NCI-H1694 treated with DMSO at 0.1 percent for 48 hours (cell line): ENCODE measurements around the gene FAM110A.
"Not testable (repeated sequence)": the region's sequence is repeated elsewhere in the genome, so short reads cannot be mapped to it uniquely, and the experiment has no call there.

Source experiments
- DNase-seq: peaks from one replicate; lab custom pipeline; 2025; lab: John Stamatoyannopoulos, UW

FAM110A gene

DNA sequence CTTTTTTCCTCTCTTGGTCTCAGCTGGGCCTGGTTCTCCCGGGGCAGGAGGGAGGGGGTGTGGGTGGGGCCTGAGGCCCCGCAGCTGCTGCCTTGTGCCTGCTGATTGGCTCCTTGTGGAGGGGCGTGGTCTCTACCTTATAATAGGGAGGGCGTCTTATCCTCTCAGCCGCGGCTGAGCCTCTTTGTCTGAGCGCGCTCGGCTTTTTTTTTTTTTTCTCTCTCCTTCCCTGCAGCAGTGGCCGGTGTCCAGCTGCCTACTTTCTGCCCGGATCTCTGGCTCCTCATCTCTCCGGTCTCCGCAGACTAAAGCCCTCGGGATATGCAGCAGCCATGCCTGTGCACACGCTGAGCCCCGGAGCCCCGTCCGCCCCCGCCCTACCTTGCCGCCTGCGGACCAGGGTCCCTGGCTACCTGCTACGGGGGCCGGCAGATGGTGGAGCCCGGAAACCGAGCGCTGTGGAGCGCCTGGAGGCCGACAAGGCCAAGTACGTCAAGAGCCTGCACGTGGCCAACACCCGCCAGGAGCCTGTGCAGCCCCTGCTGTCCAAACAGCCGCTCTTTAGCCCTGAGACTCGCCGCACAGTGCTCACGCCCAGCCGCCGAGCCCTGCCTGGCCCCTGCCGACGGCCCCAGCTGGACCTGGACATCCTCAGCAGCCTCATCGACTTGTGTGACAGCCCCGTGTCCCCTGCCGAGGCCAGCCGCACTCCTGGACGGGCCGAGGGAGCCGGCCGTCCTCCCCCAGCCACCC is 11.1 kb downstream of the FAM110A start:
- DNase-seq = peak; percentile 79

- DNase-seq = no peak
These were observed 11.8 kb downstream of the FAM110A start for GRCh38 chr20:845226-845868.

DNA sequence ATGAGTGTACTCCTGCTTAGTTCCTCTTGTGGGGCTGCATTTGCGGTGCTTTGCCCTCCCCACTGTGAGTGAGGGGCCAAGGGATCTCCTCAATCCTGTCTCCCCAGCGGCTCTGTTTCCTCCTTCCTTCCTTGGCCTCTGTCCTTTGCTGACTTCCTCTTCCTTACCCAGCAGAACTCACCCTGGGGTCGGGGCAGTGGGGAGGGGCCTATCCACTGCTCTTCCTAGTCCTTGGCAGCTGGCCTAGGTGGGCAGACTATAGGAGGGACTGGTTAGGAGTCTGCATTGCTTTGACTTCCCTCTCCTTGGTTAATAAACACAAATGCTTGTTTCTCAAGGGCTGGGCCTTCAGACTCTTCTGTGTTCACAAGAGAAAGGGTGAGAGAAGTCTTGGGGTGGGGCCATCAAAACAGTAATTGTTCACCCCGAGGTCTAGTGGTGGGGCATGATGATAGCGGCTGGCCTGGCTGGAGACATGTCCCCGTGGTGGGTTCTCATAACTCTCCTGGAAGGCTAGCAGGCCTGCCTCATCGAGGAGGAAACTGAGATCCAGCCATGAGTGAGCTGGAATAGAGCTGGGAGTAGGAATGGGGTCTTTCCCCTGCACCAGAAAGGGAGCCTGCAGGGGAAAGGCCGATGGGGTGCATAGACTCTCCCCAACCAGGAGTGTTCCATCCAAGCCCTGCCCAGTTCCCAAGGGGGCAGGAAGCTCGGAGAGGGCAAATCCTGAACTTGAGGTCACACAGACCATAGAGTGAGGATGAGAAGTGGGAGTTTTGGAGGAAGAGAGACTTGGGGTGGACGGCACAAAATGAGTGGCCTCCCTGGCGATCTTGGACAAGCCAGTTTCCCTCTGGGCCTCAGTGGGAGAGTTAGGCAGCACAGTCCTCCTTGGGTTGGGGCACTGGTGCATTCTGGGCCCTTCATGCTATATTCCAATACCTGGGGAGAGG is 12.7 kb downstream of the FAM110A start:
- DNase-seq = no peak

DNA sequence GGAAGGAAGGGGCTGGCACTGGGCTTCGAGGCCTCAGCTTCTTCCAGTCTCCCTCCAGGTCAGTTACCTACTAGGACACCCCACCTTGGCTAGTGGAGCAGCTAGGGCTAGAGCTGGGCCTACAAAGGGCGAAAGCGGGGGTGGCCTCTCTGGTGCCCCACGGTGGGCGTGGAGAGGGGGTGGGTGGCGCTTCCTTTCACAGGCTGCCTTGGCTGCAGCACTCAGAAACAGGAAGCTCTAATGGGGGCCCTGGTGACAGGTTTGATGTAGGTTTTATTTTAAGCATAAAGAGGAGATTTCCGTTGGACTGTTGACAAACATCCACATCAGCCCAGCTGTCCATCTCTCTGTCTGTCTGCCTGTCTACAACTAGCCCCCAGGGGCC is 13.4 kb downstream of the FAM110A start:
- no peak for DNase-seq

DNA sequence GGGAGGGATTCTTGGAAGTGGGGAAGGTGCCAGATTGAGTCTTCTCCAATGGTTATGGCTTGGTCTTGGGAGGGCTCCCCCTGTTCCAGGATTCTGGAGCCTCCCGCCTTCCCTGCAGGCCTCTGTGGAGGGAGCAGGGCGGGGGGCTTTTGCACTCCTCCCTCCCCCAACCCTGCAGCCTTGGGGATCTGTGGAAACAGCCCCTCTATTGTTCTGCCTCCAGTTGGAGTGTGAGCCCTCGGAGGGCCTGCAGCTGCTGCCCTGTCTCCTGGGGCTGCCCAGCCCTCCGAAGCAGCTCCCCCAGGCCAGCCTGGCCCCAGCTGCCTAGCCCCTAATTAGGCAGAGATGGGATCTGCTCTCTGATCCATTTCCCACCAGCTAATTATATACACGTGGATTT is 14.7 kb downstream of the FAM110A start:
- DNase-seq = no peak

GRCh38 chr20:848731-849130 is 15.2 kb downstream of the FAM110A start:
- DNase-seq = not testable (repeated sequence)

GRCh38 chr20:853406-853996 is 20.0 kb downstream of the FAM110A start:
- no peak for DNase-seq

DNA sequence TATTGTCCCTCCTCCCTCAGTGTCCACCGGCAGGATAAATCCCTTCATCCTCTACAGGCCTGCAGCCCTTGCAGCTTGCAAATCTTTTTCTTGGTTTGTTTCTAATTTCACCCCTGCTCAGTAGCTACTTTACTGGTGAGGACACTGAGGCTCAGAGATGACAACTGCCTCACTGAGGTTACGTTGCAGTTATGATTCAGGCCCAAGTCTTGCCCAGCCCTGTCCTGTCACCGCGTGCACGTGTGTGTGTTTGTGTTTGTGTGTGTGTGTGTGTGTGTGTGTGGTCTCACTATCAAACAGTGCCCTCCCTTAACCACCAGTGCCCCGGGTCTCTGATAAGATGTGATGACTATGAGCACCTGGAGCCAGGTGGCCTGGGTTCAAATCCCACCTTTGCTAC is 21.1 kb downstream of the FAM110A start:
- DNase-seq = no peak

DNA sequence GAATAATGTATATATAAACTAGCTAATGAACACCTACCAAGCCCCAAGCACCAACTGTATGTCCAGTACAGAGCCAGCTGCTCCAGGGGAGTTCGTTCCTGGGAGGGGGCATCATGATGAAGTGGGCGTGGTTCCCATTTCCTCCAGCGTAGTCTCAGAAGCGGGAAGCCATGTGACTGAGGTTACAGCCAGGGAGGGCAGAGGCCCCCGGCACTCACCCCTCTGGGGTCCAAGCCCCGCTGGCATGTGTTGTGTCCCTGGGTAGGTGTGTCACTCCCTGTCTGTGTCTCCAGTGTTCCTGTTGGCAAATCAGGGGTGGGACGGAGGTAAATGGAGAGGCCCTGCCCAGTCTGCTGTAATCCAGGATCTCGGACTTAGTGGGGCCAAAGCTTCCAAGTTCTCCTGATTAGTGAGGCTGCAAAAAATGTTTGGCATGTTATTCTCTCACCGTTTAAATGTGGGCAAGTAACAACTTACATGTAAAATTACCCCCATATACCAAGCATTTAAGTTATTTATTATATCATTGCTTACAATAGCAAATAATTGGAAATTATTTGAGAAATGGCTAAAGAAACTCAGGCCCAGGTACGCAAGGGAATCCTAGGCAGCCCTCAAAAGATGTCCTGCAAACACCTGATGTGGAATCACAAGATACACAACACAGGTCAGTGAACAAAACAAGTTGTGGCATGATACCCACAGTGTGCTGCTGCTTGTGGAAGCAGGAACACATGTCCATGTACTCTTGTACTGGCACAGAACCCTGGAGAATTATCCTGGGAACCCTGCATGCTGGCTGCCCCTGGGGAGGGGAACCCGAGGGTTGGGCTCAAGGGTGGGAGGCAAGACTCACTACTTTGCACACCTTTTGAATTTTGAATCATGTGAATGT is 22.2 kb downstream of the FAM110A start:
- DNase-seq = no peak

- no peak for DNase-seq
These were observed 22.9 kb downstream of the FAM110A start for GRCh38 chr20:856361-856775.

DNA sequence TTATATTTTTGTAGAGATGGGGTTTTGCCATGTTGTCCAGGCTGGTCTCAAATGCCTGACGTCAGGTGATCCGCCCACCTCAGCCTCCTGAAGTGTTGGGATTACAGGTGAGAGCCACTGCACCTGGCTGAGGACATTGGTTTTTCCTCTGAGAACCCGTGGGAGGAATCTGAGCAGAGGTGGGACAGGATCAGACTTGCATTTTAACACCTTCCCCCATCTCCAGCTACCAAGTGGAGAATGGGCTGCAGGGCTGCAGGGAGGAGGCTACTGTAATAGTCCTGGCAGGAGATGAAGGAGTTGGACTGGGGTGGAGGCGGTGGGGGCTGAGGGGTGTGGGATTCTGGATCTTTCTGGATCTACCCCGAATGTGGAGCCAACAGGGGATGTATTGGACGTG is 24.5 kb downstream of the FAM110A start:
- DNase-seq = no peak

GRCh38 chr20:859751-860231 is 26.3 kb downstream of the FAM110A start:
- no peak for DNase-seq

GRCh38 chr20:860891-861290 is 27.4 kb downstream of the FAM110A start:
- no peak for DNase-seq

DNA sequence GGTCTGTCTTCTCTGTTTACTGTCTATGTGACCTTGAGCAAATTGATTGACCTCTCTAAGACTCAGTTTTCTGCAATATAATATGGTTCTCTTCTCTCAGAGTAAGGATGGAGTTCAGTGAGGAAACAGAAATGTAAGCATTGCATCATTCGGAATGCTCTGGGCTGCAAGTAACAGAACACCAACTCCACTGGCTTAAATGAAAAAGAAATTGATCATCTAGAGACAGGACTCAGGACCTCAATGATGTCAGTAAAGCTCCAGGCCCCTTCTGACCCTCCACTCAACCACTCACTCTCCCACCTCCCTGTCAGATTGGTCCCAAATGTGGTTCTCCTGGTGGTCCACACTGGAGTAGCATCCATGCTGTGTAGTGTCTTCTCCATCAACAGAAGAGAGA is 31.9 kb downstream of the FAM110A start:
- DNase-seq = no peak

DNA sequence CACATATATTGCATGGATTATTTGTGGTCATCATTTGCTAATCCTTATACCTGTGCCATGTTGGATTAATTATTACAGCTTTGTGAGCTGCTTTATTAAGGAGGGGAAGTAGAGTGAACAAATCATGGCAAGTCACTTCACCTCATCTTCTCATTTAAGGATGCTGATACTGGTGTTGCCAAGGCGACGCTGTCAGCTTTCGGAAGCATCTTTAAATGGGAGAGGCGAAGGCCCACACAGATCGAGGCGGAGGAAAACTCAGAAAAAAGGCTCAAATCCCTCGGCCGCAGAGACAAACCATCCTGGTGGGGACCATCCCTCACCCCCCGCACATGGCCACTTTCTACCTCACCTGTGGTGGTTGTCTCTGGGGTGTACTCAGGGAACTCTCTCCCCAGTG is 34.8 kb downstream of the FAM110A start:
- DNase-seq = no peak

DNA sequence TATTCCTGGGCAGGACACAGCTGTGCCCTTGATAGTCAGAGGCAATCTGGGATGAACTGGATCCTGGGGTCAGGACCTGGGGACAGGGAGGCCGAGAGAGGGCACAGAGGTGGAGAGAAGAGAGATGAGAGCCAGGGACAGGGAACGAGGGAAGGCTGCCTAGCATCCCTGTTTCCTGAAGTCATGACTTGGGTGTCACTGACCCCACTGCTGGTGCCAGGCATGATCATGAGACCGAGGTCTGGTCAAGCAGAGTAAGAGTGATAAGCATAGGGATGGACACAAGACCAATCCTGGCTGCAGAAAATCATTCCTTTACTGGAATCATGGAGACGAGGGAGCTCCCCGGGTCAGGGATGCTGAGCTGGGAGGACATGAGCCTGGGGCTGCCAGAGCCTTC is 36.1 kb downstream of the FAM110A start:
- no peak for DNase-seq

DNA sequence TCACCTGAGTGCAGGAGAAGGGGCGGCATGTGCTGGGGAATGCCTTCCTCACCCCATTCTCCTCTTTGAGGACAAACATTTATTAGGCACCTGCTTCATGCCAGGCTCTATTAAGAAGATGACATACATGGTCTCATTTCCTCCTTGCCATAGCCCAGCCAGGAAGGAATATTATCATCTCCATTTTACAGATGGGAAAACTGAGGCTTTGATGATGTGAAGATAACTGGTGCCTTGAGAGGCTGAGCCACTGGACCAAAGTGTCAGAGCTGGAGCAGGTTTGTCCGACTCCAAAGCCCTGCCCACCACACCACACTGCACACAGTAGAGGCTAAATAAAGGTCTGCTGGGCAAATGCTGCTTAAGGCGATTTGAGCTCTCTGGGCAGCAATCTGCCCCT is 37.2 kb downstream of the FAM110A start:
- DNase-seq = no peak

DNA sequence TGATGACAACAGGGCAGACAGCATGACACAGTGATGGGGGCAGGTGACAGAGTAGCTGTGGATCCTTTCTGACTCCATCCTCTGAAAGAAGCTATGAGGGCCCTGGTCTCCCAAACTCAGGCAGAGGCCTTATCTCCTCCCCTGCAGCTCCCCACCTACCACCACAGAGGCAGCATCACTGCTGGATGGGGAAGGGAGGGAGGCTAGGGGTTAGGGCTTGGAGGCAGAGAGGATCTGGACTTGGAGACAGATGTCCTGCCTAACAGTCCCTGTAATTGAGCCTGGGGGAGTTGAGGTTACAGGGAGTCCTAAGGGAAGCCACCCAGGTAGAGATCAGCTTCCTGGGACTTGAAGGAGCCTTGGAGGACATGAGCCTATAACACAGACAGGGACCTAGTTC is 37.9 kb downstream of the FAM110A start:
- DNase-seq = no peak

GRCh38 chr20:871948-872347 is 38.4 kb downstream of the FAM110A start:
- DNase-seq = no peak

DNA sequence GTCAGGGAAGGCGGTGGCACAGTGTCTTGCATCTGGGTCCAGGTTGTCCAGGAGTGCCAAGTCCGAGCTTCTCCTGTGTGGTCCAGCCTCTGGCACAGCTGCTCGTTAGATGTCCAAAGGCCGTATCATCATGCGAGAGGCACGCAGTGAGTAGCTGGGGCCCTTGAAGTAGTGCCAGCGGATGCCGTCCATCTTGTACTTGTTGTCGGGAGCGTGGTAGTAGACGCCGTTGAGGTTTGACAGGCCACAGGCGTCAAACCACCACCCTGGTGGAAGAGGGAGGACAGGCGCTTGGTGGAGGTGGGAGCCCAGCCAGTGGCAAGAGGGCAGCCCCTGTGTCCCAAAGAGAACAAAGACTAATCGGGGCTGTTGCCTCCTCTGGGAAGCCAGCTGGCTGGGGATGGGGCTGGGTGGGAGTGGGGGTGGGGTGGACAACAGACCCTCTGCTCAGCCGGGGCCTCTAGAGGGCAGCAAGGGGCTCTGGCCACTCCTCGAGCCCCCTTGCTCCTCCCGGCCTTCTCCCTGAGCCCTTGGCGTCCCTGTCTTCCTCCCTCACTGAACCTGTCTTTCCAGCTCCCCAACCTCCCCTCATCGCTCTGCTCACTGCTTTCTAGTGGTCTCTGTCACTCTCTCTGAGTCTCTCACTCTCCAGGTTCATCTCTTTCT is 39.5 kb downstream of the FAM110A start:
- no peak for DNase-seq
